Femur (tissue), 1 donor: ENCODE measurements around the gene AUTS2.
A peak's percentile ranks its signal among the peaks of the same experiment; 100 is the strongest.

Source experiments
- DNase-seq: peaks from one replicate; pipeline ENCODE4 v3.0.0-alpha.2; 2017

AUTS2 gene

GRCh38 chr7:70288781-70289456 lies 690.6 kb downstream of the AUTS2 start:
- no peak for DNase-seq

- no peak for DNase-seq
Observed at GRCh38 chr7:70292716-70293115, 694.4 kb downstream of the AUTS2 start.

- DNase-seq, result no peak
Observed at GRCh38 chr7:70294211-70294911, 696.1 kb downstream of the AUTS2 start.

GRCh38 chr7:70298780-70299471 lies 700.7 kb downstream of the AUTS2 start:
- no peak for DNase-seq

GRCh38 chr7:70299472-70299807 lies 701.2 kb downstream of the AUTS2 start:
- DNase-seq, result no peak

GRCh38 chr7:70301673-70302185 lies 703.5 kb downstream of the AUTS2 start:
- DNase-seq, result no peak

- DNase-seq, result peak; percentile 27
Observed at GRCh38 chr7:70303309-70303708, 705.0 kb downstream of the AUTS2 start.

- DNase-seq, result no peak
Observed at GRCh38 chr7:70303780-70304179, 705.5 kb downstream of the AUTS2 start.

GRCh38 chr7:70306173-70306572 lies 707.9 kb downstream of the AUTS2 start:
- DNase-seq, result no peak

GRCh38 chr7:70307544-70308106 lies 709.4 kb downstream of the AUTS2 start:
- no peak for DNase-seq

- DNase-seq, result no peak
Observed at GRCh38 chr7:70312336-70312735, 714.1 kb downstream of the AUTS2 start.

- no peak for DNase-seq
Observed at GRCh38 chr7:70313271-70313670, 715.0 kb downstream of the AUTS2 start.

GRCh38 chr7:70313687-70314086 lies 715.4 kb downstream of the AUTS2 start:
- no peak for DNase-seq

GRCh38 chr7:70314221-70314620 lies 715.9 kb downstream of the AUTS2 start:
- no peak for DNase-seq

GRCh38 chr7:70316745-70317144 lies 718.5 kb downstream of the AUTS2 start:
- DNase-seq, result no peak

- no peak for DNase-seq
Observed at GRCh38 chr7:70317356-70317755, 719.1 kb downstream of the AUTS2 start.

- DNase-seq, result no peak
Observed at GRCh38 chr7:70318511-70318910, 720.2 kb downstream of the AUTS2 start.

- DNase-seq, result no peak
Observed at GRCh38 chr7:70319057-70319456, 720.8 kb downstream of the AUTS2 start.

GRCh38 chr7:70321016-70321590 lies 722.8 kb downstream of the AUTS2 start:
- DNase-seq, result no peak

GRCh38 chr7:70322856-70323255 lies 724.6 kb downstream of the AUTS2 start:
- no peak for DNase-seq

- no peak for DNase-seq
Observed at GRCh38 chr7:70325509-70326101, 727.3 kb downstream of the AUTS2 start.

- DNase-seq, result no peak
Observed at GRCh38 chr7:70334295-70334694, 736.0 kb downstream of the AUTS2 start.

- no peak for DNase-seq
Observed at GRCh38 chr7:70334871-70335270, 736.6 kb downstream of the AUTS2 start.
